Peyer's patch (tissue), 4 donors: Measurements from ENCODE around the gene EIF2AK2.

Experiments
- CTCF ChIP-seq, 6 experiments: fragments of 450-650 bp in 4 of 6; fragments of 200-600 bp in 2 of 6; sonication (generic) in 1 of 6; IDR thresholded peaks; one replicate each; pipeline ENCODE4 v1.5.1; 2017 to 2019; ENCODE audit warnings: antibody characterized with exemption in 6 of 6, mild to moderate bottlenecking in 3 of 6, moderate library complexity in 1 of 6
- POLR2A ChIP-seq, 2 donors: fragments of 450-650 bp; IDR thresholded peaks; one replicate each; pipeline ENCODE4 v1.5.1; 2017; ENCODE audit warnings: antibody characterized with exemption in 2 of 2, mild to moderate bottlenecking in 2 of 2, moderate library complexity in 2 of 2

GRCh38 chr2:37205689-37206341 is 49.0 kb upstream of the EIF2AK2 start:
- TF ChIP-seq POLR2A (IDR thresholded peaks at IDR 0.05) (no peak), CTCF (IDR thresholded peaks at IDR 0.05) (no peak)
